Measurements from ENCODE around the gene CPEB1.

- TF ChIP-seq CTCF (conservative IDR thresholded peaks at IDR 0.05 in 1 of 2, IDR thresholded peaks at IDR 0.05 in 1 of 2; ENCODE audit: low read depth in 1 of 2, low read length in 2 of 2) (no peak), EZH2 (IDR thresholded peaks at IDR 0.05; ENCODE audit: low read length, missing control alignments) (no peak)
Observed at GRCh38 chr15:82554351-82554750, 92.8 kb downstream of the CPEB1 start.

All from fibroblast of lung (primary cell).